HG03097 (cell line): ENCODE data around the gene SMCHD1.
"Not testable (repeated sequence)": the region's sequence is repeated elsewhere in the genome, so short reads cannot be mapped to it uniquely, and the experiment has no call there.

ENCODE experiments used
- ATAC-seq: cut with Tn5 transposase; IDR thresholded peaks from one replicate; pipeline ENCODE4 v1.9.1; 2021; ENCODE audit not compliant: unreplicated experiment, low FRiP score

Gene SMCHD1

GRCh38 chr18:2715990-2716389, 60.5 kb downstream of the SMCHD1 start:
- ATAC-seq: no peak

- no peak for ATAC-seq
These were observed 61.1 kb downstream of the SMCHD1 start for GRCh38 chr18:2716394-2717326.

GRCh38 chr18:2717407-2717806, 61.9 kb downstream of the SMCHD1 start:
- ATAC-seq: no peak

- ATAC-seq: no peak
These were observed 63.5 kb downstream of the SMCHD1 start for GRCh38 chr18:2719040-2719439.

GRCh38 chr18:2723207-2723606, 67.7 kb downstream of the SMCHD1 start:
- ATAC-seq: no peak

- no peak for ATAC-seq
These were observed 74.2 kb downstream of the SMCHD1 start for GRCh38 chr18:2729757-2730156.

- no peak for ATAC-seq
These were observed 81.3 kb downstream of the SMCHD1 start for GRCh38 chr18:2736823-2737222.

- ATAC-seq: not testable (repeated sequence)
These were observed 84.6 kb downstream of the SMCHD1 start for GRCh38 chr18:2740082-2740481.

GRCh38 chr18:2746274-2746673, 90.7 kb downstream of the SMCHD1 start:
- no peak for ATAC-seq

- no peak for ATAC-seq
These were observed 102.8 kb downstream of the SMCHD1 start for GRCh38 chr18:2758309-2758708.

- ATAC-seq: no peak
These were observed 119.1 kb downstream of the SMCHD1 start for GRCh38 chr18:2774669-2775068.

GRCh38 chr18:2776601-2777000, 121.1 kb downstream of the SMCHD1 start:
- ATAC-seq: no peak

- ATAC-seq: no peak
These were observed 121.7 kb downstream of the SMCHD1 start for GRCh38 chr18:2777241-2777640.

GRCh38 chr18:2780750-2781149, 125.2 kb downstream of the SMCHD1 start:
- ATAC-seq: no peak

- ATAC-seq: no peak
These were observed 131.7 kb downstream of the SMCHD1 start for GRCh38 chr18:2787225-2787624.

GRCh38 chr18:2792395-2792794, 136.9 kb downstream of the SMCHD1 start:
- ATAC-seq: no peak

- ATAC-seq: no peak
These were observed 138.6 kb downstream of the SMCHD1 start for GRCh38 chr18:2794159-2794558.

- ATAC-seq: no peak
These were observed 142.4 kb downstream of the SMCHD1 start for GRCh38 chr18:2797951-2798350.

- ATAC-seq: no peak
These were observed 143.8 kb downstream of the SMCHD1 start for GRCh38 chr18:2799369-2799768.

- no peak for ATAC-seq
These were observed 150.7 kb downstream of the SMCHD1 start for GRCh38 chr18:2805970-2806943.

- not testable (repeated sequence) for ATAC-seq
These were observed 153.1 kb downstream of the SMCHD1 start for GRCh38 chr18:2808640-2809039.
